Renal cortical epithelial cell (primary cell): ENCODE measurements around the gene CACNA1C. TPM values are rescaled to one million over a fixed set of nuclear protein-coding genes. Genes with fewer than 3 reads are reported as not detected.

Experiments used
- DNase-seq: peaks from one replicate; pipeline ENCODE4 v3.0.0-alpha.2; 2011; ENCODE audit warnings: low read depth
- total RNA-seq: library from RNA; depleted of rRNA; stranded (reverse); fragments of >200 nt; gene quantifications from 2 replicates; pipeline ENCODE4 v1.2.3, GENCODE V29; 2014

CACNA1C gene
- total RNA-seq, 1 donor from 2014 or later = 0.05 TPM

- DNase-seq = no peak
These were observed 85.5 kb downstream of the CACNA1C start for GRCh38 chr12:2138294-2138693.

GRCh38 chr12:2138871-2139308 lies 86.1 kb downstream of the CACNA1C start:
- DNase-seq = peak; percentile 3

GRCh38 chr12:2139651-2140050 lies 86.9 kb downstream of the CACNA1C start:
- no peak for DNase-seq

GRCh38 chr12:2140858-2141519 lies 88.2 kb downstream of the CACNA1C start:
- DNase-seq = no peak

- no peak for DNase-seq
These were observed 89.3 kb downstream of the CACNA1C start for GRCh38 chr12:2142068-2142467.

GRCh38 chr12:2144951-2145350 lies 92.2 kb downstream of the CACNA1C start:
- DNase-seq = no peak

- DNase-seq = no peak
These were observed 92.7 kb downstream of the CACNA1C start for GRCh38 chr12:2145433-2145998.

- DNase-seq = no peak
These were observed 94.5 kb downstream of the CACNA1C start for GRCh38 chr12:2147335-2147734.

- no peak for DNase-seq
These were observed 96.3 kb downstream of the CACNA1C start for GRCh38 chr12:2149091-2149490.

GRCh38 chr12:2150833-2151232 lies 98.0 kb downstream of the CACNA1C start:
- no peak for DNase-seq

GRCh38 chr12:2151391-2151790 lies 98.6 kb downstream of the CACNA1C start:
- no peak for DNase-seq

GRCh38 chr12:2152134-2152533 lies 99.3 kb downstream of the CACNA1C start:
- no peak for DNase-seq

- DNase-seq = no peak
These were observed 101.3 kb downstream of the CACNA1C start for GRCh38 chr12:2154050-2154449.

- DNase-seq = no peak
These were observed 101.7 kb downstream of the CACNA1C start for GRCh38 chr12:2154521-2154920.

GRCh38 chr12:2156333-2156732 lies 103.5 kb downstream of the CACNA1C start:
- no peak for DNase-seq

- no peak for DNase-seq
These were observed 107.3 kb downstream of the CACNA1C start for GRCh38 chr12:2160043-2160442.

GRCh38 chr12:2161473-2161872 lies 108.7 kb downstream of the CACNA1C start:
- no peak for DNase-seq

GRCh38 chr12:2163177-2163941 lies 110.6 kb downstream of the CACNA1C start:
- DNase-seq = no peak

- DNase-seq = no peak
These were observed 112.2 kb downstream of the CACNA1C start for GRCh38 chr12:2165021-2165420.

GRCh38 chr12:2165927-2166326 lies 113.1 kb downstream of the CACNA1C start:
- DNase-seq = no peak

GRCh38 chr12:2166696-2167095 lies 113.9 kb downstream of the CACNA1C start:
- DNase-seq = no peak

GRCh38 chr12:2167231-2167630 lies 114.4 kb downstream of the CACNA1C start:
- DNase-seq = no peak

- DNase-seq = peak; percentile 66
These were observed 116.0 kb downstream of the CACNA1C start for GRCh38 chr12:2168808-2169207.
